ENCODE data around the gene FAAP24.
"Not testable (repeated sequence)": the region's sequence is repeated elsewhere in the genome, so short reads cannot be mapped to it uniquely, and the experiment has no call there.

The FAAP24 gene

GRCh38 chr19:33005440-33005839 lies 33.4 kb downstream of the FAAP24 start:
- H3K4me1 ChIP-seq (ENCODE audit: control insufficient read depth, low read length) = no peaks in the 10 kb centered on the region

GRCh38 chr19:33008738-33009137 lies 36.7 kb downstream of the FAAP24 start:
- Histone ChIP-seq H3K36me3 (ENCODE audit: control insufficient read depth, low read length) (peaks cover 4% of the 10 kb centered on the region; the same call in 1 of the 2 replicates), H4K20me1 (ENCODE audit: control insufficient read depth, insufficient read depth, low read depth, low read length) (no peaks in the 10 kb centered on the region), H3K9me2 (replicated peaks; ENCODE audit: control insufficient read depth, low read length) (no peaks in the 10 kb centered on the region), H3K27me3 (ENCODE audit: control insufficient read depth, low read length) (no peaks in the 10 kb centered on the region), H3K4me1 (ENCODE audit: control insufficient read depth, low read length) (no peaks in the 10 kb centered on the region), H3K79me2 (ENCODE audit: control insufficient read depth, low read length) (no peaks in the 10 kb centered on the region), H3F3A (ENCODE audit: control insufficient read depth, insufficient read depth) (no peaks in the 10 kb centered on the region), H3K4me2 (ENCODE audit: low read length) (no peak overlapping the region), H3K4me3 (ENCODE audit: low read length) (no peak overlapping the region), H3K27ac (ENCODE audit: low read depth, low read length) (no peak overlapping the region), H3K9me3 (ENCODE audit: control insufficient read depth, insufficient read depth, low read length) (no peaks in the 10 kb centered on the region)
- TF ChIP-seq EZH2phosphoT487 (IDR thresholded peaks at IDR 0.05; ENCODE audit: borderline replicate concordance, low read length) = no peak
- TF ChIP-seq, protein P1, sequence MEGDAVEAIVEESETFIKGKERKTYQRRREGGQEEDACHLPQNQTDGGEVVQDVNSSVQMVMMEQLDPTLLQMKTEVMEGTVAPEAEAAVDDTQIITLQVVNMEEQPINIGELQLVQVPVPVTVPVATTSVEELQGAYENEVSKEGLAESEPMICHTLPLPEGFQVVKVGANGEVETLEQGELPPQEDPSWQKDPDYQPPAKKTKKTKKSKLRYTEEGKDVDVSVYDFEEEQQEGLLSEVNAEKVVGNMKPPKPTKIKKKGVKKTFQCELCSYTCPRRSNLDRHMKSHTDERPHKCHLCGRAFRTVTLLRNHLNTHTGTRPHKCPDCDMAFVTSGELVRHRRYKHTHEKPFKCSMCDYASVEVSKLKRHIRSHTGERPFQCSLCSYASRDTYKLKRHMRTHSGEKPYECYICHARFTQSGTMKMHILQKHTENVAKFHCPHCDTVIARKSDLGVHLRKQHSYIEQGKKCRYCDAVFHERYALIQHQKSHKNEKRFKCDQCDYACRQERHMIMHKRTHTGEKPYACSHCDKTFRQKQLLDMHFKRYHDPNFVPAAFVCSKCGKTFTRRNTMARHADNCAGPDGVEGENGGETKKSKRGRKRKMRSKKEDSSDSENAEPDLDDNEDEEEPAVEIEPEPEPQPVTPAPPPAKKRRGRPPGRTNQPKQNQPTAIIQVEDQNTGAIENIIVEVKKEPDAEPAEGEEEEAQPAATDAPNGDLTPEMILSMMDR (IDR thresholded peaks at IDR 0.05; ENCODE audit: low read depth, low read length, poor library complexity, severe bottlenecking) = no peak

More at GRCh38 chr19:33005440-33005839, 33.4 kb downstream of the FAAP24 start:
- Histone ChIP-seq H3K9me3 (ENCODE audit: control insufficient read depth, insufficient read depth, low read length) (no peaks in the 10 kb centered on the region), H3K9me2 (replicated peaks; ENCODE audit: control insufficient read depth, low read length) (no peaks in the 10 kb centered on the region), H3K79me2 (ENCODE audit: control insufficient read depth, low read length) (no peaks in the 10 kb centered on the region), H3F3A (ENCODE audit: control insufficient read depth, insufficient read depth) (no peaks in the 10 kb centered on the region), H4K20me1 (ENCODE audit: control insufficient read depth, insufficient read depth, low read depth, low read length) (no peaks in the 10 kb centered on the region), H3K4me2 (ENCODE audit: low read length) (no peak overlapping the region), H3K27me3 (ENCODE audit: control insufficient read depth, low read length) (no peaks in the 10 kb centered on the region), H3K4me3 (ENCODE audit: low read length) (no peak overlapping the region), H3K27ac (ENCODE audit: low read depth, low read length) (no peak overlapping the region), H3K36me3 (ENCODE audit: control insufficient read depth, low read length) (no peaks in the 10 kb centered on the region)
- TF ChIP-seq, protein P1 (IDR thresholded peaks at IDR 0.05; ENCODE audit: low read depth, low read length, poor library complexity, severe bottlenecking) = no peak
- no peak for TF ChIP-seq EZH2phosphoT487 (IDR thresholded peaks at IDR 0.05; ENCODE audit: borderline replicate concordance, low read length)

DNA sequence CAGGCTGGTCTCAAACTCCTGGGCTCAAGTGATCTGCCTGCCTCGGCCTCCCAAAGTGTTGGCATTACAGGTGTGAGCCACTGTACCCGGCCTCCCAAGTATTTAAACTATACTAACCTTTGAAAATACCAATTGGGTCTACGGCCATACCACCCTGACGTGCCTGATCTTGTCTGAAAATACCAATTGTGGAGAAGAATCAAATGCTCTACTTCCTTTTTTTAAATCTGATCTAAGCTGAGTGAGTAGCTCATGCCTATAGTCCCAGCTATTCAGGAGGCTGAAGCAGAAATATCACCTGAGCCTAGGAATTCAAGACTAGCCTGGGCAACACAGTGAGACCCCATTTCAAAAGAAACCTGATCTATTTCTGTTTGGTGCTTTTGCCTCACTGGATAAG lies 38.8 kb downstream of the FAAP24 start:
- not testable (repeated sequence) for H3K79me2 ChIP-seq (ENCODE audit: control insufficient read depth, low read length); H3K27me3 ChIP-seq (ENCODE audit: control insufficient read depth, low read length)

GRCh38 chr19:33022472-33023116 lies 50.6 kb downstream of the FAAP24 start:
- H4K20me1 ChIP-seq (ENCODE audit: control insufficient read depth, insufficient read depth, low read depth, low read length) = no peaks in the 10 kb centered on the region
- no peaks in the 10 kb centered on the region for H3K27me3 ChIP-seq (ENCODE audit: control insufficient read depth, low read length)
- TF ChIP-seq, protein P1 (IDR thresholded peaks at IDR 0.05; ENCODE audit: low read depth, low read length, poor library complexity, severe bottlenecking) = peak; percentile 25
- no peak for TF ChIP-seq EZH2phosphoT487 (IDR thresholded peaks at IDR 0.05; ENCODE audit: borderline replicate concordance, low read length)
- no peaks in the 10 kb centered on the region for H3K9me3 ChIP-seq (ENCODE audit: control insufficient read depth, insufficient read depth, low read length)
- no peaks in the 10 kb centered on the region for H3K9me2 ChIP-seq (replicated peaks; ENCODE audit: control insufficient read depth, low read length)
- H3K4me3 ChIP-seq (ENCODE audit: low read length) = no peak overlapping the region
- no peaks in the 10 kb centered on the region for H3F3A ChIP-seq (ENCODE audit: control insufficient read depth, insufficient read depth)
- no peaks in the 10 kb centered on the region for H3K36me3 ChIP-seq (ENCODE audit: control insufficient read depth, low read length)
- H3K79me2 ChIP-seq (ENCODE audit: control insufficient read depth, low read length) = no peaks in the 10 kb centered on the region
- H3K27ac ChIP-seq (ENCODE audit: low read depth, low read length) = no peak overlapping the region
- H3K4me2 ChIP-seq (ENCODE audit: low read length) = no peak overlapping the region
- H3K4me1 ChIP-seq (ENCODE audit: control insufficient read depth, low read length) = no peaks in the 10 kb centered on the region

More for the DNA sequence above, 38.8 kb downstream of the FAAP24 start:
- not testable (repeated sequence) for H3K4me2 ChIP-seq (ENCODE audit: low read length); H3K9me3 ChIP-seq (ENCODE audit: control insufficient read depth, insufficient read depth, low read length); H3K4me3 ChIP-seq (ENCODE audit: low read length); H3K9me2 ChIP-seq (replicated peaks; ENCODE audit: control insufficient read depth, low read length); H3K36me3 ChIP-seq (ENCODE audit: control insufficient read depth, low read length); H3F3A ChIP-seq (ENCODE audit: control insufficient read depth, insufficient read depth); H3K27ac ChIP-seq (ENCODE audit: low read depth, low read length); H4K20me1 ChIP-seq (ENCODE audit: control insufficient read depth, insufficient read depth, low read depth, low read length); H3K4me1 ChIP-seq (ENCODE audit: control insufficient read depth, low read length)
